Astrocyte of the cerebellum (primary cell): ENCODE data around the gene SLC25A47.
"Not testable (repeated sequence)": the region's sequence is repeated elsewhere in the genome, so short reads cannot be mapped to it uniquely, and the experiment has no call there.

Experiments
- DNase-seq: peaks from one replicate; pipeline ENCODE4 v3.0.0-alpha.2; 2011; ENCODE audit warnings: low read depth
- H3K4me3 ChIP-seq: 2 replicates; pipeline ENCODE4 v1.5.1; 2011; ENCODE audit warnings: mild to moderate bottlenecking, low read depth, low read length, moderate library complexity
- CTCF ChIP-seq: IDR thresholded peaks from 2 replicates; pipeline ENCODE4 v1.5.1; 2012; ENCODE audit warnings: low read length, low read depth, moderate library complexity, mild to moderate bottlenecking; ENCODE audit errors: missing control alignments
- in situ Hi-C: cut with HindIII; loops from 2 replicates; pipeline ENCODE4 v1.10.0; 2017; ENCODE audit warnings: low sequenced_read_pairs

SLC25A47 gene

GRCh38 chr14:100285913-100286400 is 37.2 kb upstream of the SLC25A47 start:
- H3K4me3 ChIP-seq: peak overlapping the region; percentile 61
- no peak for TF ChIP-seq CTCF
- in situ Hi-C loops: no loop called here
- no peak for DNase-seq

- in situ Hi-C loops: no loop called here
- TF ChIP-seq CTCF: no peak
- no peak overlapping the region for H3K4me3 ChIP-seq
- DNase-seq: no peak
Observed at GRCh38 chr14:100286484-100287191, 36.5 kb upstream of the SLC25A47 start.

GRCh38 chr14:100287202-100287997 is 35.7 kb upstream of the SLC25A47 start:
- H3K4me3 ChIP-seq: no peak overlapping the region
- no peak for DNase-seq
- in situ Hi-C loops: no loop called here
- no peak for TF ChIP-seq CTCF

- H3K4me3 ChIP-seq, DNase-seq, in situ Hi-C loops: not testable (repeated sequence)
Observed at GRCh38 chr14:100287998-100288295, 35.2 kb upstream of the SLC25A47 start.

GRCh38 chr14:100288382-100289185 is 34.6 kb upstream of the SLC25A47 start:
- no peak overlapping the region for H3K4me3 ChIP-seq
- DNase-seq: no peak
- in situ Hi-C loops: no loop called here
- no peak for TF ChIP-seq CTCF

GRCh38 chr14:100289916-100290606 is 33.1 kb upstream of the SLC25A47 start:
- in situ Hi-C loops: no loop called here
- H3K4me3 ChIP-seq: no peak overlapping the region
- TF ChIP-seq CTCF: no peak
- no peak for DNase-seq
